Brain microvascular endothelial cell (primary cell): ENCODE results near the gene SAC3D1.
"Not testable (repeated sequence)": the region's sequence is repeated elsewhere in the genome, so short reads cannot be mapped to it uniquely, and the experiment has no call there.

ENCODE experiments used
- DNase-seq: peaks from one replicate; pipeline ENCODE4 v3.0.0-alpha.2; 2020
- H3K27ac ChIP-seq: fragments of 250-450 bp; sonication (Bioruptor Pico); 2 replicates; pipeline ENCODE4 v1.5.1; 2020; ENCODE audit warnings: mild to moderate bottlenecking, moderate library complexity
- H3K27me3 ChIP-seq: fragments of 250-450 bp; sonication (Bioruptor Pico); replicated peaks from 2 replicates; pipeline ENCODE4 v1.5.1; 2020; ENCODE audit warnings: mild to moderate bottlenecking
- H3K36me3 ChIP-seq: fragments of 250-450 bp; sonication (Bioruptor Pico); replicated peaks from 2 replicates; pipeline ENCODE4 v1.5.1; 2020; ENCODE audit warnings: mild to moderate bottlenecking
- H3K4me3 ChIP-seq: 2 replicates; pipeline ENCODE4 v1.5.1; 2011; ENCODE audit warnings: low read depth, mild to moderate bottlenecking, control low read depth, low read length, moderate library complexity
- in situ Hi-C: cut with HindIII; loops from 2 replicates; pipeline ENCODE4 v1.10.0; 2017; ENCODE audit warnings: low sequenced_read_pairs, low pct_ligation_motif_present
- TF ChIP-seq, protein P1 (sequence below): IDR thresholded peaks from 2 replicates; pipeline ENCODE4 v1.5.1; 2011; ENCODE audit warnings: low read depth, mild to moderate bottlenecking, moderate library complexity, low read length, control low read depth, inconsistent platforms; ENCODE audit errors: missing control alignments

The SAC3D1 gene

DNA sequence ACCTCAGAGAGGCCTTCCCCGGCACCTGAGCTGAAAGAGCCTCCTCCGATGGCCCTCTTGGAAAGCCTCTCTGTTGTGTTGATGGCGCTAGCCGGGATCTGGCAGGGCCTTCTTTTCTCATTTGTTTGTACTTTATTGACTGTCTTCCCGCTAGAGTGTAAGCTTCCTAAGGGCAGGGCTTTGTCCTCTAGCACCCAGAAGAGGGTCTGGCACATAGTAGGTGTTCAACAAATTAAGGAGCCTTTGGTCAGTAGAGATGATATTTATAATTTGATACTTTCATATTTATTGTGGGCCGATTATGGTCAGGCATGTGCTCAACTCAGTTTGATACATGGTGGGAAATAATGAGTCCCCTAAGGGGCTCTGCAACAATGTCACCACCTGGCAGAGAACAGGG lies 23.1 kb upstream of the SAC3D1 start:
- no peak overlapping the region for H3K4me3 ChIP-seq
- in situ Hi-C loops = no loop called here
- DNase-seq = no peak
- no peaks in the 10 kb centered on the region for H3K27me3 ChIP-seq
- TF ChIP-seq, protein P1, sequence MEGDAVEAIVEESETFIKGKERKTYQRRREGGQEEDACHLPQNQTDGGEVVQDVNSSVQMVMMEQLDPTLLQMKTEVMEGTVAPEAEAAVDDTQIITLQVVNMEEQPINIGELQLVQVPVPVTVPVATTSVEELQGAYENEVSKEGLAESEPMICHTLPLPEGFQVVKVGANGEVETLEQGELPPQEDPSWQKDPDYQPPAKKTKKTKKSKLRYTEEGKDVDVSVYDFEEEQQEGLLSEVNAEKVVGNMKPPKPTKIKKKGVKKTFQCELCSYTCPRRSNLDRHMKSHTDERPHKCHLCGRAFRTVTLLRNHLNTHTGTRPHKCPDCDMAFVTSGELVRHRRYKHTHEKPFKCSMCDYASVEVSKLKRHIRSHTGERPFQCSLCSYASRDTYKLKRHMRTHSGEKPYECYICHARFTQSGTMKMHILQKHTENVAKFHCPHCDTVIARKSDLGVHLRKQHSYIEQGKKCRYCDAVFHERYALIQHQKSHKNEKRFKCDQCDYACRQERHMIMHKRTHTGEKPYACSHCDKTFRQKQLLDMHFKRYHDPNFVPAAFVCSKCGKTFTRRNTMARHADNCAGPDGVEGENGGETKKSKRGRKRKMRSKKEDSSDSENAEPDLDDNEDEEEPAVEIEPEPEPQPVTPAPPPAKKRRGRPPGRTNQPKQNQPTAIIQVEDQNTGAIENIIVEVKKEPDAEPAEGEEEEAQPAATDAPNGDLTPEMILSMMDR = no peak
- H3K27ac ChIP-seq = no peak overlapping the region
- H3K36me3 ChIP-seq = no peaks in the 10 kb centered on the region

DNA sequence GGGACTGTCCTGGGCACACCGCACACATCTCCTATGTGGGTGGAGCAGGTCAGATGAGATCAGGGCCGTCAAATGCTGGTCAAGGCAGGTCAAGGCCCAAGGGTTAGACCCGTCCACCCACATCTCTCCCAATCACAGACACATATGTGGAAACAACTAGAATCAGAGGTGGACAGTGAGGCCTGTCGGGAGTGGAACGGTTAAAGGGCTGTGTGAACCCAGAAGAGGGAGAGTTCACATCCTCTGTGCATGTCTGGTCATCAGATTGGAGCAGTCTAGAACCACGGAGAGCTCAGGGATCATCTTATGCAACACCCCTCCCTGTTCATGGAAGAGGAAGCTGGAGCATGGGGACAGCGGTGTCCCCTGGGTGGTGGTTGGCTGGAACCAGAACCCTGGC lies 21.2 kb upstream of the SAC3D1 start:
- Histone ChIP-seq H3K27ac (no peak overlapping the region), H3K36me3 (no peaks in the 10 kb centered on the region), H3K27me3 (no peaks in the 10 kb centered on the region), H3K4me3 (no peak overlapping the region)
- in situ Hi-C loops = no loop called here
- no peak for DNase-seq
- TF ChIP-seq, protein P1 = no peak

DNA sequence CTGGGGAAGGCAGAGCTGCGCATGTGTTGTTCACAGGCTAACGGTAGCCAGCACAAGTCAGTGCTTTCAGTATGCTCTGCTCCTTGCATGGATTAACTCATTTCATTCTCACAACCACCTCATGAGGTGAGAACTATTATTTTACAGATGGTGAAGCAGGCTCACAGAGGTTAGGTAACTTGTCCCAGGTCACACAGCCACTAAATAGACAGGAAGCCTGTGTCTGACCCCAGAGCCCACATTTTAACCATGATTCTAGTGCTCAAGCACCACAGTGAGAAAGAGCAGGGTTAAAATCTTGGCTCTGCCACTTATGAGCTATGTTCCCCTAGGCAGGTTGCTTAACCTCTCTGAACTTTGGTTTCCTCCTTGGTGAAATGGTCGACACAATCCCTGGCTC lies 20.0 kb upstream of the SAC3D1 start:
- H3K27ac ChIP-seq = no peak overlapping the region
- no peak for DNase-seq
- no peaks in the 10 kb centered on the region for H3K27me3 ChIP-seq
- in situ Hi-C loops = no loop called here
- H3K4me3 ChIP-seq = no peak overlapping the region
- H3K36me3 ChIP-seq = no peaks in the 10 kb centered on the region
- TF ChIP-seq, protein P1 = no peak

DNA sequence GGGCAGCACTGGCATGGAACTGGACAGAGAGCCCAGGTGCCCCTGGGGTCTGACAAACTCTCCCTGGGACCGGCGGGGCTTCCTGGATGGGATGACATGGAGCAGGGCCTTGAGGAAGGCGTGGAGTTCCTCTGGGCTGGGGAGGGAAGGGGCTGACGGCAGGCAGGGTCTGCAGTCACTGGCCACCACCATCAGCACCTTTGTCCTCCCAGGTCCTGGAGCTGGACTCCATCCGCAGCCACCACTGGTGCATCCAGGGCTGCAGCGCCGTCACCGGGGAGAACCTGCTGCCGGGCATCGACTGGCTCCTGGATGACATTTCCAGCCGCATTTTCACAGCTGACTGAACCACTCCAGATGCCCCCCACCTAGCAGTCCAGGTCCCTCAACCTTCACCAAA lies 19.5 kb upstream of the SAC3D1 start:
- TF ChIP-seq, protein P1 = no peak
- Histone ChIP-seq H3K36me3 (no peaks in the 10 kb centered on the region), H3K4me3 (no peak overlapping the region), H3K27ac (no peak overlapping the region), H3K27me3 (no peaks in the 10 kb centered on the region)
- in situ Hi-C loops = no loop called here
- no peak for DNase-seq

DNA sequence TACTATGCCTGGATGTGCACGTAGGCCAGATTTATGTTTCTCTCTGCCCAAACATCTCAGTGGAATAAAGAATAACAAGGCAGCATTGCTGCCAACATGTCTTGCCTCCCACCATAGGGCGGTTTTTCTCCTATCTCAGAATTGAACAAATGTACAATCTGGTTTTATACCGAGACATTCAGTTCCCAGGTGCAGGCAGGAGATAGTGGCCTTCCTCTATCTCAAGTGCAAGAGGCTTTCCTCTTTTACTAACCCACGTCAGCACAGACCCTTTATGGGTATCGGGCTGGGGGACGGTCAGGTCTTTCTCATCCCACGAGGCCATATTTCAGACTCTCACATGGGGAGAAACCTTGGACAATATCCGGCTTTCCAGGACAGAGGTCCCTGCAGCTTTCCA lies 17.5 kb upstream of the SAC3D1 start:
- H3K36me3 ChIP-seq, in situ Hi-C loops, DNase-seq, H3K27me3 ChIP-seq, H3K27ac ChIP-seq, H3K4me3 ChIP-seq: not testable (repeated sequence)

DNA sequence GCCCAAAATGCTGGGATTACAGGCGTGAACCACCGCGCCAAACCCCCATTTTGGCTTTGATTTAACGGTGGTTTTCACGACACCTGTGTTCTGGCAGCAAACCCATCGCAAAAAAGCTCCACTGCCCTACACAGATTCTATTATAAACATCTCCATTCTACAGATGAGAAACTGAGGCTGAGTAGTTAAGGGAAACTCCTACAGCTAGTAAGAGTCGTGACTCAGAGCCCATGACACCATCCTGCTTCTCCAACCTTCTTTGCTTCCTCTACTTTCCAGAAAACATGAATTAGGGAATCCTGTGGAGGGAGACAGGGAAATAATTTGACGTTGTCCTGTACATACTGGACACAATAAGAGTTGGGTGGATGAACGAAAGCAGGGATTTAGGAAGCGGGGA lies 14.2 kb upstream of the SAC3D1 start:
- TF ChIP-seq, protein P1 = no peak
- Histone ChIP-seq H3K4me3 (peak overlapping the region; percentile 71), H3K36me3 (no peaks in the 10 kb centered on the region), H3K27ac (no peak overlapping the region), H3K27me3 (no peaks in the 10 kb centered on the region)
- no peak for DNase-seq
- in situ Hi-C loops = no loop called here
